ENCODE measurements around the gene F13B.

DNA sequence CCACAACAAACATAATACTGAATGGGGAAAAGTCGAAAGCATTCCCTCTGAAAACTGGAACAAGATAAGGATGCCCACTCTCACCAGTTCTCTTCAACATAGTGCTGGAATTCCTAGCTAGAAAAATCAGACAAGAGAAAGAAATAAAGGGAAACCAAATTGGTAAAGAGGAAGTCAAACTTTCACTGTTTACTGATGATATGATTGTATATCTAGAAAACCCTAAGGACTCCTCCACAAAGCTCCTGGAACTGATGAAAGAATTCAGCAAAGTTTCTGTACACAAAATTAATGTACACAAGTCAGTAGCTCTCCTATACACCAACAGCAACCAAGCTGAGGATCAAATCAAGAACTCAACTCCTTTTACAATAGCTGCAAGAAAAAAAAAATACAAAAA lies 6.9 kb upstream of the F13B start:
- TF ChIP-seq, protein P1, sequence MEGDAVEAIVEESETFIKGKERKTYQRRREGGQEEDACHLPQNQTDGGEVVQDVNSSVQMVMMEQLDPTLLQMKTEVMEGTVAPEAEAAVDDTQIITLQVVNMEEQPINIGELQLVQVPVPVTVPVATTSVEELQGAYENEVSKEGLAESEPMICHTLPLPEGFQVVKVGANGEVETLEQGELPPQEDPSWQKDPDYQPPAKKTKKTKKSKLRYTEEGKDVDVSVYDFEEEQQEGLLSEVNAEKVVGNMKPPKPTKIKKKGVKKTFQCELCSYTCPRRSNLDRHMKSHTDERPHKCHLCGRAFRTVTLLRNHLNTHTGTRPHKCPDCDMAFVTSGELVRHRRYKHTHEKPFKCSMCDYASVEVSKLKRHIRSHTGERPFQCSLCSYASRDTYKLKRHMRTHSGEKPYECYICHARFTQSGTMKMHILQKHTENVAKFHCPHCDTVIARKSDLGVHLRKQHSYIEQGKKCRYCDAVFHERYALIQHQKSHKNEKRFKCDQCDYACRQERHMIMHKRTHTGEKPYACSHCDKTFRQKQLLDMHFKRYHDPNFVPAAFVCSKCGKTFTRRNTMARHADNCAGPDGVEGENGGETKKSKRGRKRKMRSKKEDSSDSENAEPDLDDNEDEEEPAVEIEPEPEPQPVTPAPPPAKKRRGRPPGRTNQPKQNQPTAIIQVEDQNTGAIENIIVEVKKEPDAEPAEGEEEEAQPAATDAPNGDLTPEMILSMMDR (conservative IDR thresholded peaks at IDR 0.05) = no peak
- TF ChIP-seq ZFX (IDR thresholded peaks at IDR 0.05) = no peak

All from C4-2B (cell line).